Ecto neural progenitor cell (in vitro differentiated cells): ENCODE measurements around the gene PTAR1.

Source experiments
- DNase-seq: peaks from one replicate; pipeline ENCODE4 v3.0.0-alpha.2; 2018; ENCODE audit warnings: low spot score

The PTAR1 gene

DNA sequence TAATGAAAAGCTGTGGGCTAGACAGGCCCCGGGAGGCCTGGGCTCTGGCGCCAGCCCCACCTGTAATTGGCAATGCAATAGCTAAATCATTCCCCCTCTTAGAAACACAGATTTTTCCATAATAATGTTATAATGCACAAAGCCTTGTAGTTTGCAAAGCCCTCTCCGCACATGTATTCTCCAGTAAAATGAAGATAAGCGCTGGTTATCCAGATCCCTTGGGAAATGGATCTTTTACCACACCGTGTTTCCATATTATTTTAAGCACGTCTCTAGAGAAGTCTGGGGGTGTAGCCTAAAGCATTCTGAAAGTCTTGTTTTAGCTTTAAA is 86.5 kb downstream of the PTAR1 start:
- no peak for DNase-seq

DNA sequence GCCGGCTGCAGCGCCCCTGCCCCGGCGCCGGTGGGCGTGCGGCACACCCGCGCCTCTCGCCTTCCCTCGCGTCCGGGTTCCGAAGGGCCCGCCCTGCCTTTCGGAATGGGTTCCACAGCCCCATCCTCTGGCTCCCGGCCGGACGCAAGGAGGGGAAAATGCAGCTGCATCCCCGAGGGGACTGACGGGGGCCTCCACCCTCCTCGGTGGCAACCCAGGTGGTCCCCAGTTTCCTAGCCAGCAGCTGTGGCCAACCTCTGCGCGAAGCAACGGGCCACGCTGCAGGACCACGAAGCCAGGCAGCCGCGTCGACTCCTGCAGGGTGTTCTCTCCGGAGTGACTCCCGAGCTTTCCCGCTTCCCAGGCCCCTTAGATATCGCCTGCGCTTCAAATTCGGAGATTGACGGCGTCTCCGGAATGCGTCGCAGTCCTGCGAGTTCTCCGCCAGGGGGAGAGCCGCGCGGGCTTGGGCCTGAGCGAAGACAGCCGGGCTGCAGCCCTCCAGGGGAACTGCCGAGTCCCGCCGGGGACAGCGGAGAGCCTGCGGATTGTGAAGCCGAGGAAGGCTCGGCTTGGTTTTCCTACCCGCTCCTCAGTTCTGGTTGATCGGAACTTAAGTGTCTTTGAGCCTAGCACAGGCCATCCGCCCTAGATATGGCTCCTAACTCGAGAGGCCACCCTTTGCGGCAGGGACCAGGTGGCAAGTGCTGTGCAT is 87.1 kb downstream of the PTAR1 start:
- peak; percentile 92 for DNase-seq

DNA sequence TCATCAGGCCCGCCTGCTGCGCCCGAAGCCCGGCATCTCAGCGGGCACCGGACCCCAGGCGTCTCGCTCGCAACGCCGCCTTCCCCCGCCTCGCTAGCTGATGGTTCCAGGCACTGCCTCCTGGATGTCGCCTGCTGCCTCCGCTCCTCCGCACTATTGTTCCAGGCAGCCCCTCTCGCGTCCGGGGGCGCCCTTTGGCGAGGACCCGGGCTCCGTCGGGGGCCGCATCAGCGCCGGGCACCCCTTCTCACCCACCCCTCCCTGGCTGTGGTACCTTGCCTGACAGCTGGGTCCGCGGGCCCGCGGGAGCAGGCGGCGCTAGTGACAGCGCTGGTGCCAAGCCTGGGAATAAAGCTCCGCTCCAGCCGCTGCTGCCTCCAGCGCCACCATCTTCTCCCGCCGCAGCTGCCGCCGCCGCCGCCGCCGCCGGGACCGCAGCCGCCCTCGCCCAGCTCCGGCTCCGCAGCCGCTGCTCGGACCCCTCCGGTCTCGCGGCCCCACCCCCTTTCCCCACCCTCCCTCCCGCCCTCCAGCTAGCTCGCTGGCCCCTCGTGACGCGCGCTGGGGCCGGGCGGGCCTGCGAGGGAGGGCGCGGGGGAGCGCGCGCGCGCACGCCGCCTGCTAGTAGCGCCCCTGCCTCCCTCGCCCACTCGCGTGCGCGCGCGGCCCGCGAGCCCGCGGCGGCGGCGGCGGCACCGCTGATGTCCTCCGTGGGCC is 87.8 kb downstream of the PTAR1 start, which contains the start of gene APBA1:
APBA1 (minus strand) TSS at position 493 of the 717 bp plus-strand sequence.
- peak; percentile 81 for DNase-seq

DNA sequence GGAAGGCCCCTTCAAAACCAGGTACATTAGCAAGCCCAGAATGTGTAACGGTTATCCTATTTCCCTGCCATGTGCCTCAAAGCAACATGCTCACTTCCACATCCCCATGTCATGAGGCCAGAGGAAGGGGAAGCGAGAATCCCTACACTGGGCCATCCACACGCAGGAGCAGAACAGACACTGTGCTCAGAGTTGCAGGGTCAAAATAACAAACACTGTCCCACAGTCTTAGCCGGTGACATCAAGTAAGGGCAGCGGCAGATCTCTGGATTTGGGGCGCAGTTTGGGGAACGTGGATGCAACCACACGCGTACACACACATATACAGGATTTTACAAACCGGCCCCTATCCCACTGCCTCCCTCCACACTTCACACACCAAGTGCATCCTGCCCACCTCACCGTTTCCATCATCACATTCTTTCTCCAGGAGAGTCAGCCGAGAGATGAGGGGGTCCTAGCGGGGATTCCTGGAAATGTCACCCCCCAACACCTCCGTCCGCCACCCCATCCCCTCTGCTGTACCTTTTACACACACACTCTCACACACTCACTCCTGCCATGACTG is 88.4 kb downstream of the PTAR1 start:
- no peak for DNase-seq

DNA sequence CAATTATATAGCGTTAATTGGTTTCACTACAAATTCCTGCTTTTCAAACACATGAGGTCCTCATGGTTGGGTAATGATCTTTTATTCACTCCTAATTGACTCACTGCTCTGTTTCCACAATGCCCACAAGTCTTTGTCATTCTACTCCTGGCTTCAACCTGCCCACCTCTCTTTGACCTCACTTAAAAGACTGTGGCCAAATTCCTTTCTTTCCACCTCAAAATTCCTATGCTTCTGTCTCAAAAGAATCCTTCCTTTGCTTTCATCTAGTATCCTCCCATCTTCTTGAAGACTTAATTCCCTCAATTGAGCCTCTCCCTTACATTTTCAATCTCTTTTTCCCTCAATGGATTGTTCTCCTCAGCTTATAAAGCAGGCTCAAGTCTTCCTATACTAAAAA is 92.5 kb downstream of the PTAR1 start:
- no peak for DNase-seq

DNA sequence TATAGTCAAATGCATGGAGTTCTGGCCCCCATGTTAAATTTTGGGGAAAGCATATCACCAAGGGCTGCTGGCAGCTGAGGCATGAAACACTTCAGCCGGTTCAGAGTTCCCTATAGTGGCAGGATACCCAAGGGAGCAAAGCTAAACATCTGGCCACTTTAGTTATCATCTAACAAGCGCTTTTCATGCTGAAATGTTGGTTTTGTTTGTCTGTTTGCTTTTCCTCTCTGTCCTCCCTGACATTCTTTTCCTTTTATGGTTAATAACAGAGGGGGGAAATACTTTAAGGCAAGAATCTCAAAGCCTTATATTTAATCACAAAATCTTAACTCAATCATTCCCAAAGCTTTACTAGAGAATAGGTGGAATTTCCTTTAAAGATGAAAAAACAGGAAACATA is 99.5 kb downstream of the PTAR1 start:
- DNase-seq = no peak
